Measurements from ENCODE around the gene RBM38.

GRCh38 chr20:57380081-57380750 lies 11.0 kb upstream of the RBM38 start:
- TF ChIP-seq, protein P1, sequence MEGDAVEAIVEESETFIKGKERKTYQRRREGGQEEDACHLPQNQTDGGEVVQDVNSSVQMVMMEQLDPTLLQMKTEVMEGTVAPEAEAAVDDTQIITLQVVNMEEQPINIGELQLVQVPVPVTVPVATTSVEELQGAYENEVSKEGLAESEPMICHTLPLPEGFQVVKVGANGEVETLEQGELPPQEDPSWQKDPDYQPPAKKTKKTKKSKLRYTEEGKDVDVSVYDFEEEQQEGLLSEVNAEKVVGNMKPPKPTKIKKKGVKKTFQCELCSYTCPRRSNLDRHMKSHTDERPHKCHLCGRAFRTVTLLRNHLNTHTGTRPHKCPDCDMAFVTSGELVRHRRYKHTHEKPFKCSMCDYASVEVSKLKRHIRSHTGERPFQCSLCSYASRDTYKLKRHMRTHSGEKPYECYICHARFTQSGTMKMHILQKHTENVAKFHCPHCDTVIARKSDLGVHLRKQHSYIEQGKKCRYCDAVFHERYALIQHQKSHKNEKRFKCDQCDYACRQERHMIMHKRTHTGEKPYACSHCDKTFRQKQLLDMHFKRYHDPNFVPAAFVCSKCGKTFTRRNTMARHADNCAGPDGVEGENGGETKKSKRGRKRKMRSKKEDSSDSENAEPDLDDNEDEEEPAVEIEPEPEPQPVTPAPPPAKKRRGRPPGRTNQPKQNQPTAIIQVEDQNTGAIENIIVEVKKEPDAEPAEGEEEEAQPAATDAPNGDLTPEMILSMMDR (IDR thresholded peaks at IDR 0.05) = no peak
- TF ChIP-seq POLR2A (IDR thresholded peaks at IDR 0.05) (no peak), POLR2AphosphoS5 (IDR thresholded peaks at IDR 0.05; ENCODE audit: insufficient read depth in 1 of 2, low read depth in 1 of 2) (no peak)

Measured in vagina (tissue), 2 donors.